SK-N-SH treated with all-trans-retinoic acid at 6 μM for 48 hours (cell line): ENCODE results near the gene SUFU.

Source experiments
- BACH2 ChIP-seq: fragments of 250-450 bp; sonication (Bioruptor Pico); IDR thresholded peaks from 2 replicates; pipeline ENCODE4 v1.9.0; 2021; ENCODE audit warnings: mild to moderate bottlenecking, borderline replicate concordance
- ESRRG ChIP-seq: fragments of 250-450 bp; sonication (Bioruptor Pico); IDR thresholded peaks from 2 replicates; pipeline ENCODE4 v1.6.1; 2021; ENCODE audit warnings: mild to moderate bottlenecking
- GLIS3 ChIP-seq: fragments of 250-450 bp; sonication (Bioruptor Pico); IDR thresholded peaks from 2 replicates; pipeline ENCODE4 v1.5.0; 2020; ENCODE audit warnings: mild to moderate bottlenecking, moderate library complexity
- ISL1 ChIP-seq: fragments of 250-450 bp; sonication (Bioruptor Pico); IDR thresholded peaks from 2 replicates; pipeline ENCODE4 v2.1.2; 2022; ENCODE audit warnings: mild to moderate bottlenecking, moderate library complexity
- POU6F1 ChIP-seq: fragments of 250-450 bp; sonication (Bioruptor Pico); IDR thresholded peaks from 2 replicates; pipeline ENCODE4 v1.8.0; 2021; ENCODE audit warnings: low read depth, mild to moderate bottlenecking, moderate library complexity, borderline replicate concordance
- RARB ChIP-seq: fragments of 250-450 bp; sonication (Bioruptor Pico); IDR thresholded peaks from 2 replicates; pipeline ENCODE4 v1.8.0; 2021; ENCODE audit warnings: mild to moderate bottlenecking, moderate library complexity
- TCF4 ChIP-seq: fragments of 250-450 bp; sonication (Bioruptor Pico); IDR thresholded peaks from 2 replicates; pipeline ENCODE4 v1.8.0; 2021; ENCODE audit warnings: mild to moderate bottlenecking, moderate library complexity, borderline replicate concordance
- TSHZ2 ChIP-seq: fragments of 250-450 bp; sonication (Bioruptor Pico); IDR thresholded peaks from 2 replicates; pipeline ENCODE4 v1.5.0; 2020; ENCODE audit warnings: mild to moderate bottlenecking, moderate library complexity
- ZC3H10 ChIP-seq: fragments of 250-450 bp; sonication (Bioruptor Pico); IDR thresholded peaks from 2 replicates; pipeline ENCODE4 v1.5.1; 2021; ENCODE audit warnings: mild to moderate bottlenecking, moderate library complexity
- ZFP3 ChIP-seq: fragments of 250-450 bp; sonication (Bioruptor Pico); IDR thresholded peaks from 2 replicates; pipeline ENCODE4 v1.5.0; 2020; ENCODE audit warnings: mild to moderate bottlenecking, moderate library complexity
- ZFP30 ChIP-seq: fragments of 450-650 bp; formaldehyde crosslinking; IDR thresholded peaks from 2 replicates; pipeline ENCODE4 v1.5.0; 2022; ENCODE audit warnings: mild to moderate bottlenecking, moderate library complexity
- ZNF565 ChIP-seq: fragments of 450-650 bp; formaldehyde crosslinking; conservative IDR thresholded peaks from 2 replicates; pipeline ENCODE4 v1.5.0; 2020; ENCODE audit warnings: low read depth, mild to moderate bottlenecking, moderate library complexity
- ZNF70 ChIP-seq: fragments of 450-650 bp; formaldehyde crosslinking; IDR thresholded peaks from 2 replicates; pipeline ENCODE4 v1.5.0; 2020; ENCODE audit warnings: mild to moderate bottlenecking, moderate library complexity
- TF ChIP-seq, protein P1 (sequence below): fragments of 250-450 bp; sonication (Bioruptor Pico); IDR thresholded peaks from 2 replicates; pipeline ENCODE4 v1.8.0; 2020; ENCODE audit warnings: mild to moderate bottlenecking, moderate library complexity, borderline replicate concordance

- TF ChIP-seq GLIS3: no peak
- TF ChIP-seq TCF4 (CRISPR knock-in tag): no peak
- no peak for TF ChIP-seq ZFP3 (CRISPR knock-in tag)
- TF ChIP-seq ZC3H10: no peak
- TF ChIP-seq ZFP30 (CRISPR knock-in tag): no peak
- no peak for TF ChIP-seq TSHZ2 (CRISPR knock-in tag)
- no peak for TF ChIP-seq BACH2 (CRISPR knock-in tag)
- TF ChIP-seq ISL1 (CRISPR knock-in tag): no peak
- no peak for TF ChIP-seq ZNF565 (CRISPR knock-in tag)
- no peak for TF ChIP-seq ZNF70 (CRISPR knock-in tag)
- no peak for TF ChIP-seq ESRRG (CRISPR knock-in tag)
- TF ChIP-seq POU6F1 (CRISPR knock-in tag): no peak
- TF ChIP-seq RARB: no peak
- TF ChIP-seq, protein P1, sequence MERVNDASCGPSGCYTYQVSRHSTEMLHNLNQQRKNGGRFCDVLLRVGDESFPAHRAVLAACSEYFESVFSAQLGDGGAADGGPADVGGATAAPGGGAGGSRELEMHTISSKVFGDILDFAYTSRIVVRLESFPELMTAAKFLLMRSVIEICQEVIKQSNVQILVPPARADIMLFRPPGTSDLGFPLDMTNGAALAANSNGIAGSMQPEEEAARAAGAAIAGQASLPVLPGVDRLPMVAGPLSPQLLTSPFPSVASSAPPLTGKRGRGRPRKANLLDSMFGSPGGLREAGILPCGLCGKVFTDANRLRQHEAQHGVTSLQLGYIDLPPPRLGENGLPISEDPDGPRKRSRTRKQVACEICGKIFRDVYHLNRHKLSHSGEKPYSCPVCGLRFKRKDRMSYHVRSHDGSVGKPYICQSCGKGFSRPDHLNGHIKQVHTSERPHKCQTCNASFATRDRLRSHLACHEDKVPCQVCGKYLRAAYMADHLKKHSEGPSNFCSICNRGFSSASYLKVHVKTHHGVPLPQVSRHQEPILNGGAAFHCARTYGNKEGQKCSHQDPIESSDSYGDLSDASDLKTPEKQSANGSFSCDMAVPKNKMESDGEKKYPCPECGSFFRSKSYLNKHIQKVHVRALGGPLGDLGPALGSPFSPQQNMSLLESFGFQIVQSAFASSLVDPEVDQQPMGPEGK (CRISPR knock-in tag): no peak
These were observed 75.6 kb downstream of the SUFU start for GRCh38 chr10:102579328-102579727.
